HL-60 (cell line): ENCODE measurements around the gene USP14.
"Not testable (repeated sequence)": the region's sequence is repeated elsewhere in the genome, so short reads cannot be mapped to it uniquely, and the experiment has no call there.

Source experiments
- CTCF ChIP-seq: IDR thresholded peaks from one replicate; pipeline ENCODE4 v1.5.1; 2011; ENCODE audit warnings: low read length, control low read depth, inconsistent platforms; ENCODE audit not compliant: insufficient read depth
- GABPA ChIP-seq: IDR thresholded peaks from 2 replicates; pipeline ENCODE4 v1.6.1; 2012; ENCODE audit warnings: low read depth
- POLR2AphosphoS5 ChIP-seq: IDR thresholded peaks from 2 replicates; pipeline ENCODE4 v1.6.1; 2012; ENCODE audit warnings: low read depth
- REST ChIP-seq: IDR thresholded peaks from 2 replicates; pipeline ENCODE4 v1.6.1; 2012; ENCODE audit warnings: low read depth; ENCODE audit not compliant: insufficient replicate concordance
- SPI1 ChIP-seq: IDR thresholded peaks from 2 replicates; pipeline ENCODE4 v1.6.1; 2012; ENCODE audit warnings: low read depth, mild to moderate bottlenecking, borderline replicate concordance

- not testable (repeated sequence) for TF ChIP-seq CTCF, SPI1, POLR2AphosphoS5, GABPA, REST
Observed at GRCh38 chr18:109922-110261, 48.5 kb upstream of the USP14 start.
